ENCODE data around the gene LRTM1. TPM values are rescaled to one million over a fixed set of nuclear protein-coding genes. Genes with fewer than 3 reads are reported as not detected.

The LRTM1 gene
- total and polyA plus RNA-seq, 2 experiments from 2014 or later = not detected

DNA sequence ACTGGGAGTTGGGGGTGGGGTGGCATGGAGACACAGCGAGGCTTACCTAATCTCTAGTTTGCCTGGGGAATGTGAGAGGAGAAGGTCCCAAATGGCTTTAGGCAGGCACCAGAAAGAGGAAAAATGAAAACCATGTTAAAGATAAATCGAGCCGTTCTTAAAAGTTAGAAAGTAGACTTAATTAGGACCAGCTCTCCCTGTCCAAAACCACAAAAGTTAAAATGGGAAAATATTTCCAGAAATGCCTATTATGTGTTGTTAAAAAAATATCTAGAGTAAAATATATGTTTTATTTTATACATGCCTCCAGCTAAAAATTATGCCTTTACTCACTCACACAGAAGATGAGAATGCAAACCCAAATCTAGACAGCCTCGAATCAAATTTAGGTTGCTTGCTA, 50.1 kb downstream of the LRTM1 start:
- no peaks in the 10 kb centered on the region for H3K79me2 ChIP-seq (ENCODE audit: insufficient read depth)
- no peaks in the 10 kb centered on the region for H4K20me1 ChIP-seq (ENCODE audit: insufficient read depth)
- no peaks in the 10 kb centered on the region for H3K36me3 ChIP-seq (ENCODE audit: low read depth)
- H3K9me2 ChIP-seq (ENCODE audit: insufficient read depth) = no peaks in the 10 kb centered on the region
- peak overlapping the region; percentile 57 for H2AFZ ChIP-seq
- peak overlapping the region; percentile 52 for H3K4me2 ChIP-seq (ENCODE audit: unreplicated experiment)
- H3F3A ChIP-seq (ENCODE audit: insufficient read depth) = peaks cover 37% of the 10 kb centered on the region
- peaks cover 38% of the 10 kb centered on the region for H3K4me1 ChIP-seq (ENCODE audit: insufficient read depth)
- WGBS, 2 experiments (ENCODE audit: low coverage in 1 of 2, low lambda C conversion rate in 2 of 2, missing lambda C conversion rate in 2 of 2) = 4 to 6% methylated on average over 4 of the region's 4 CpGs
- H3K9ac ChIP-seq = 0 out of 2 replicates have a peak overlapping the region, but pooled peaks have one; percentile 25
- peak overlapping the region; percentile 69 for H3K27ac ChIP-seq
- no peak for TF ChIP-seq EZH2phosphoT487 (IDR thresholded peaks at IDR 0.05; ENCODE audit: insufficient read depth, low read depth)
- TF ChIP-seq EZH2 (IDR thresholded peaks at IDR 0.05; ENCODE audit: insufficient read depth, poor library complexity, severe bottlenecking) = no peak
- DNase-seq = no peak
- H3K27me3 ChIP-seq (replicated peaks; ENCODE audit: insufficient read depth) = no peaks in the 10 kb centered on the region
- in situ Hi-C loops (cut with MboI) = no loop called here
- H3K9me3 ChIP-seq (ENCODE audit: low read depth) = no peaks in the 10 kb centered on the region
- H3K4me3 ChIP-seq = 0 out of 2 replicates have a peak overlapping the region, but pooled peaks have one; percentile 9

DNA sequence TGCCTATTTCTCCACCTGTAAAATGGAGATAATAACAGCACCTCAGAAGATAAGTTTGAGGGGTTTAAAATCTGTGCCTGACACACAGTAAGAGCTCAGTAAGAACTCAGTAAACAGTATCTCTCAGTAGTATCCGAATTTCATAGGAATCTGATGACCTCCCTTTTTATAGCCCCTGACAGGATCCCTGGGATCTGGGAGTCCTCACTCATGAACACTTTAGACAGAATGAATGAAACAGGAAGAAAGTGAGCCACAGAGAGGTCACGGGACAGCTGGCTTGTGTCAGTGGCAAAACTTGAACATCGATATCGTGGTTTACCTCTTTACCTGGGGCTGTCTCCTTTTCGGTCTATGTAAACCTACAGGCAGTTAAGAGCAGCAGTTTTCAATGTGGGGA, 51.2 kb downstream of the LRTM1 start:
- H3K27ac ChIP-seq = no peak overlapping the region
- 94% methylated on average over 5 of the region's 5 CpGs for whole genome bisulfite sequencing, 2 experiments (ENCODE audit: low coverage in 1 of 2, low lambda C conversion rate in 2 of 2, missing lambda C conversion rate in 2 of 2)
- no peak for TF ChIP-seq EZH2phosphoT487 (IDR thresholded peaks at IDR 0.05; ENCODE audit: insufficient read depth, low read depth)
- no peak for TF ChIP-seq EZH2 (IDR thresholded peaks at IDR 0.05; ENCODE audit: insufficient read depth, poor library complexity, severe bottlenecking)
- peaks cover 30% of the 10 kb centered on the region for H3K4me1 ChIP-seq (ENCODE audit: insufficient read depth)
- no peaks in the 10 kb centered on the region for H4K20me1 ChIP-seq (ENCODE audit: insufficient read depth)
- no peaks in the 10 kb centered on the region for H3K9me2 ChIP-seq (ENCODE audit: insufficient read depth)
- in situ Hi-C loops (cut with MboI) = no loop called here
- H3F3A ChIP-seq (ENCODE audit: insufficient read depth) = peaks cover 28% of the 10 kb centered on the region
- no peak overlapping the region for H3K9ac ChIP-seq
- no peaks in the 10 kb centered on the region for H3K79me2 ChIP-seq (ENCODE audit: insufficient read depth)
- no peak overlapping the region for H3K4me2 ChIP-seq (ENCODE audit: unreplicated experiment)
- H3K27me3 ChIP-seq (replicated peaks; ENCODE audit: insufficient read depth) = no peaks in the 10 kb centered on the region
- no peak for DNase-seq
- H2AFZ ChIP-seq = no peak overlapping the region
- no peaks in the 10 kb centered on the region for H3K9me3 ChIP-seq (ENCODE audit: low read depth)
- no peak overlapping the region for H3K4me3 ChIP-seq
- H3K36me3 ChIP-seq (ENCODE audit: low read depth) = no peaks in the 10 kb centered on the region

DNA sequence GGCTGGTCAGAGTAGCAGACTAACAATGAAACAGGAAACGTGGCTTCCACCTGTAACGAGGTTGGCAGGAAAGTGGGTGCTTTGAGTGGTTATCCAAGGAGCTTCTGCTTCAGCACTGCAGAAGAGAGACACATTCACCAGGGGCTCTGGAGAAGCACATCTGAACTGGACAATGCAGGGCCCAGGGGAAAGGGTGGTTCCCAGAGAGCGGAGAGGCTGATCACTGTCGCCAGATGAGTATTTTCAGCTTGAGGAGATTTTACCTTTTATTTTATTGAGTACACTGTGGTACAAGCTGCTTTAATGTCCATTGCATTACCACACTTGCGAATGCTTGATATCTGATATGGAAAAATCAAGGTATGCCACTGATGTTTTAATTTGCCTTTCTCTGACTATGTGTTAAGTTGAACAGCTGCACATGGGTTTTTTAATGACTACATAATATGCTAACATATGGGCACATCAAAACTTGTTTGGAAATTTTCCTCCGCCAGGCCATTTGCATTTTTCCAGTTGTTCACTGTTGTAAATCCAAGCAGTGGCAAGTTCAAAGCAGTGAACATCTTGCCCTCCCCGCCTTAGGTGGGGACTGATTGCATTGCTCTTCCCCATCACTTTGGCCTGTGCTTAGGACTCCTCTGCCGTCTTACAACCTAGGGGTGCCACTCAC, 52.1 kb downstream of the LRTM1 start:
- Histone ChIP-seq H3K9me3 (ENCODE audit: low read depth) (no peaks in the 10 kb centered on the region), H3K4me1 (ENCODE audit: insufficient read depth) (peaks cover 30% of the 10 kb centered on the region), H2AFZ (no peak overlapping the region), H3K27ac (no peak overlapping the region), H3K36me3 (ENCODE audit: low read depth) (no peaks in the 10 kb centered on the region), H3K9me2 (ENCODE audit: insufficient read depth) (no peaks in the 10 kb centered on the region), H3K9ac (no peak overlapping the region), H3K27me3 (replicated peaks; ENCODE audit: insufficient read depth) (no peaks in the 10 kb centered on the region), H3K4me3 (no peak overlapping the region), H3K4me2 (ENCODE audit: unreplicated experiment) (no peak overlapping the region), H3F3A (ENCODE audit: insufficient read depth) (peaks cover 27% of the 10 kb centered on the region), H3K79me2 (ENCODE audit: insufficient read depth) (no peaks in the 10 kb centered on the region), H4K20me1 (ENCODE audit: insufficient read depth) (no peaks in the 10 kb centered on the region)
- DNase-seq = no peak
- in situ Hi-C loops (cut with MboI) = no loop called here
- TF ChIP-seq EZH2 (IDR thresholded peaks at IDR 0.05; ENCODE audit: insufficient read depth, poor library complexity, severe bottlenecking) (no peak), EZH2phosphoT487 (IDR thresholded peaks at IDR 0.05; ENCODE audit: insufficient read depth, low read depth) (no peak)
- 97% methylated on average over 8 of the region's 8 CpGs for WGBS, 2 experiments (ENCODE audit: low coverage in 1 of 2, low lambda C conversion rate in 2 of 2, missing lambda C conversion rate in 2 of 2)

DNA sequence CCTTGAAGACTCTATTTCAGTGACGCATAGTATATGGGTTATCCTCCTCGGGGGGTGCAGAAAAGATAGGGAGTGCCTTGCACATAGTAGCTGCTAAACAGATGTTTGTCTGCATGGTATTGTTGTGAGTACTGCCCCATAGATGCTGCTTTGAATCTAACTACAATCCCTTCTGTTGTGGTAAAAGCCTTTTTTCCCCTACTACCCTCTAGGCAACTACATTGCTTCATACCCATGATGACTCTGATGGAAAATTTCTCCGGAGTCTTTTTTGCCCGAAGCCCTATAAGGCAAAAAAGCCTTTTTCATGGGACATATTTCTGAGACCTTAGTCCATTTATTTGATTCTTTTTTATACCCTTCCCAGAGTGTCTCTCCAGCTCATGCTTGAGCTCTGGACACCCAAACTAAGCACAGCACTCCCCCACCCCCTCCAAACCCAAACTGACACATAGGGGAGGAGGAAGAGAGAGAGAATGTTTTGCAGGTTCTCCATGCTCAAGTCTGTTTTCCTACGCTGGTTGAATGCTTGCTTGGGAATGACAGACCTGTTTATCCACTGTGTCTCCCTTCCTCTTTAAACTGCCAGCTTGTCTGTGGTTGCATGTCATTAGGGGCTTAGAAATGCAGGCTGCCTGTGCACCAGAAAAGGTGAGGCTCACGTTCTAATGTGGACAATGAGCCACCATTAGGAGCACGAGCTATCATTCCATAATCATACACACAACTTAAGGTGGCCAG, 52.9 kb downstream of the LRTM1 start:
- Histone ChIP-seq H3K79me2 (ENCODE audit: insufficient read depth) (no peaks in the 10 kb centered on the region), H2AFZ (no peak overlapping the region), H3K27ac (no peak overlapping the region), H3K9ac (no peak overlapping the region), H3K9me3 (ENCODE audit: low read depth) (no peaks in the 10 kb centered on the region), H3K4me1 (ENCODE audit: insufficient read depth) (peaks cover 33% of the 10 kb centered on the region), H3K27me3 (replicated peaks; ENCODE audit: insufficient read depth) (no peaks in the 10 kb centered on the region), H3K4me3 (no peak overlapping the region), H3K36me3 (ENCODE audit: low read depth) (no peaks in the 10 kb centered on the region), H3F3A (ENCODE audit: insufficient read depth) (peaks cover 32% of the 10 kb centered on the region), H3K4me2 (ENCODE audit: unreplicated experiment) (no peak overlapping the region), H3K9me2 (ENCODE audit: insufficient read depth) (no peaks in the 10 kb centered on the region), H4K20me1 (ENCODE audit: insufficient read depth) (no peaks in the 10 kb centered on the region)
- peak; percentile 33 for DNase-seq
- TF ChIP-seq EZH2phosphoT487 (IDR thresholded peaks at IDR 0.05; ENCODE audit: insufficient read depth, low read depth) (no peak), EZH2 (IDR thresholded peaks at IDR 0.05; ENCODE audit: insufficient read depth, poor library complexity, severe bottlenecking) (no peak)
- 95% methylated on average over 7 of the region's 7 CpGs for WGBS, 2 experiments (ENCODE audit: low coverage in 1 of 2, low lambda C conversion rate in 2 of 2, missing lambda C conversion rate in 2 of 2)
- in situ Hi-C loops (cut with MboI) = loop anchor here (25.0 kb wide), 1 partner anchor 862 kb away; no protein-coding TSS in a partner anchor
